ENCODE data around the gene MATK.

Gene MATK

GRCh38 chr19:3803114-3803888, 17.1 kb upstream of the MATK start:
- no peak for DNase-seq (ENCODE audit: insufficient read length)
- TF ChIP-seq POLR2AphosphoS5 (IDR thresholded peaks at IDR 0.05; ENCODE audit: low read depth, low read length) (no peak), TAF1 (IDR thresholded peaks at IDR 0.05; ENCODE audit: borderline replicate concordance, low read depth, low read length) (no peak), POLR2A (IDR thresholded peaks at IDR 0.05; ENCODE audit: low read depth, low read length) (no peak)
- FAIRE-seq = no peak

GRCh38 chr19:3801412-3802096, 15.4 kb upstream of the MATK start:
- FAIRE-seq (no peak), DNase-seq (ENCODE audit: insufficient read length) (no peak)
- TF ChIP-seq TAF1 (IDR thresholded peaks at IDR 0.05; ENCODE audit: borderline replicate concordance, low read depth, low read length) = no peak
- TF ChIP-seq POLR2A (IDR thresholded peaks at IDR 0.05; ENCODE audit: low read depth, low read length) = no peak
- TF ChIP-seq POLR2AphosphoS5 (IDR thresholded peaks at IDR 0.05; ENCODE audit: low read depth, low read length) = no peak

GRCh38 chr19:3800996-3801395, 14.8 kb upstream of the MATK start:
- FAIRE-seq (no peak), DNase-seq (ENCODE audit: insufficient read length) (no peak)
- TF ChIP-seq TAF1 (IDR thresholded peaks at IDR 0.05; ENCODE audit: borderline replicate concordance, low read depth, low read length) (no peak), POLR2A (IDR thresholded peaks at IDR 0.05; ENCODE audit: low read depth, low read length) (no peak), POLR2AphosphoS5 (IDR thresholded peaks at IDR 0.05; ENCODE audit: low read depth, low read length) (no peak)

GRCh38 chr19:3798137-3798536, 12.0 kb upstream of the MATK start:
- DNase-seq (ENCODE audit: insufficient read length) (no peak), FAIRE-seq (no peak)
- TF ChIP-seq TAF1 (IDR thresholded peaks at IDR 0.05; ENCODE audit: borderline replicate concordance, low read depth, low read length) = no peak
- TF ChIP-seq POLR2AphosphoS5 (IDR thresholded peaks at IDR 0.05; ENCODE audit: low read depth, low read length) = no peak
- TF ChIP-seq POLR2A (IDR thresholded peaks at IDR 0.05; ENCODE audit: low read depth, low read length) = no peak

GRCh38 chr19:3796358-3796757, 10.2 kb upstream of the MATK start:
- DNase-seq (ENCODE audit: insufficient read length) (no peak), FAIRE-seq (no peak)
- TF ChIP-seq POLR2AphosphoS5 (IDR thresholded peaks at IDR 0.05; ENCODE audit: low read depth, low read length) (no peak), POLR2A (IDR thresholded peaks at IDR 0.05; ENCODE audit: low read depth, low read length) (no peak), TAF1 (IDR thresholded peaks at IDR 0.05; ENCODE audit: borderline replicate concordance, low read depth, low read length) (no peak)

- DNase-seq (ENCODE audit: insufficient read length) = no peak
- TF ChIP-seq POLR2A (IDR thresholded peaks at IDR 0.05; ENCODE audit: low read depth, low read length) = no peak
- TF ChIP-seq TAF1 (IDR thresholded peaks at IDR 0.05; ENCODE audit: borderline replicate concordance, low read depth, low read length) = no peak
- no peak for TF ChIP-seq POLR2AphosphoS5 (IDR thresholded peaks at IDR 0.05; ENCODE audit: low read depth, low read length)
- FAIRE-seq = no peak
Measured at GRCh38 chr19:3793799-3794198, 7.6 kb upstream of the MATK start.

- no peak for DNase-seq (ENCODE audit: insufficient read length)
- TF ChIP-seq TAF1 (IDR thresholded peaks at IDR 0.05; ENCODE audit: borderline replicate concordance, low read depth, low read length) = no peak
- TF ChIP-seq POLR2AphosphoS5 (IDR thresholded peaks at IDR 0.05; ENCODE audit: low read depth, low read length) = no peak
- TF ChIP-seq POLR2A (IDR thresholded peaks at IDR 0.05; ENCODE audit: low read depth, low read length) = no peak
- no peak for FAIRE-seq
Measured at GRCh38 chr19:3792114-3792513, 5.9 kb upstream of the MATK start.

- no peak for FAIRE-seq
- no peak for TF ChIP-seq POLR2AphosphoS5 (IDR thresholded peaks at IDR 0.05; ENCODE audit: low read depth, low read length)
- TF ChIP-seq POLR2A (IDR thresholded peaks at IDR 0.05; ENCODE audit: low read depth, low read length) = no peak
- TF ChIP-seq TAF1 (IDR thresholded peaks at IDR 0.05; ENCODE audit: borderline replicate concordance, low read depth, low read length) = no peak
- DNase-seq (ENCODE audit: insufficient read length) = no peak
Measured at GRCh38 chr19:3790941-3791340, 4.8 kb upstream of the MATK start.

GRCh38 chr19:3790209-3790734, 4.1 kb upstream of the MATK start:
- DNase-seq (ENCODE audit: insufficient read length) (no peak), FAIRE-seq (no peak)
- no peak for TF ChIP-seq POLR2A (IDR thresholded peaks at IDR 0.05; ENCODE audit: low read depth, low read length)
- no peak for TF ChIP-seq TAF1 (IDR thresholded peaks at IDR 0.05; ENCODE audit: borderline replicate concordance, low read depth, low read length)
- no peak for TF ChIP-seq POLR2AphosphoS5 (IDR thresholded peaks at IDR 0.05; ENCODE audit: low read depth, low read length)

- TF ChIP-seq POLR2AphosphoS5 (IDR thresholded peaks at IDR 0.05; ENCODE audit: low read depth, low read length) (no peak), TAF1 (IDR thresholded peaks at IDR 0.05; ENCODE audit: borderline replicate concordance, low read depth, low read length) (no peak), POLR2A (IDR thresholded peaks at IDR 0.05; ENCODE audit: low read depth, low read length) (no peak)
- DNase-seq (ENCODE audit: insufficient read length) (no peak), FAIRE-seq (no peak)
Measured at GRCh38 chr19:3788996-3789778, 3.0 kb upstream of the MATK start.

GRCh38 chr19:3785451-3785937, 687 bp downstream of the MATK start:
- TF ChIP-seq POLR2A (IDR thresholded peaks at IDR 0.05; ENCODE audit: low read depth, low read length) = no peak
- no peak for TF ChIP-seq POLR2AphosphoS5 (IDR thresholded peaks at IDR 0.05; ENCODE audit: low read depth, low read length)
- TF ChIP-seq TAF1 (IDR thresholded peaks at IDR 0.05; ENCODE audit: borderline replicate concordance, low read depth, low read length) = no peak
- DNase-seq (ENCODE audit: insufficient read length) (no peak), FAIRE-seq (no peak)

All from GM12892 (cell line).